A549 (cell line): ENCODE data around the gene GPR176.

ENCODE experiments used
- ESRRA ChIP-seq: fragments of 150-350 bp; IDR thresholded peaks from 2 replicates; pipeline ENCODE4 v1.6.1; 2014; ENCODE audit warnings: mild to moderate bottlenecking, low read length, borderline replicate concordance
- RAD21 ChIP-seq, 2 experiments: fragments of >200 bp in 1 of 2; sonication (Bioruptor Twin) in 1 of 2; formaldehyde crosslinking in 1 of 2; IDR thresholded peaks in 1 of 2; conservative IDR thresholded peaks in 1 of 2; 2 replicates in 1 of 2; 3 replicates in 1 of 2; pipeline ENCODE4 v1.6.1; 2012 to 2018; ENCODE audit warnings: inconsistent platforms in 1 of 2

- TF ChIP-seq RAD21 (conservative IDR thresholded peaks at IDR 0.05 in 1 of 2, IDR thresholded peaks at IDR 0.05 in 1 of 2), result no peak
- TF ChIP-seq ESRRA, result no peak
Measured at GRCh38 chr15:39792025-39792843, 127.8 kb downstream of the GPR176 start.
